Chondrocyte (in vitro differentiated cells): Measurements from ENCODE around the gene AKAP10. TPM values are rescaled to one million over a fixed set of nuclear protein-coding genes. Genes with fewer than 3 reads are reported as not detected.

ENCODE experiments used
- DNase-seq: peaks from one replicate; pipeline ENCODE4 v3.0.0; 2021; ENCODE audit warnings: mixed read lengths, low spot score
- H3K27ac Mint-ChIP-seq: one replicate; pipeline ENCODE4 v1.8.0; 2021; ENCODE audit warnings: mild to moderate bottlenecking, moderate library complexity, mixed read lengths; ENCODE audit not compliant: unreplicated experiment
- H3K27me3 Mint-ChIP-seq: 2 replicates; pipeline ENCODE4 v1.8.0; 2021; ENCODE audit warnings: low read depth, mixed read lengths
- H3K36me3 Mint-ChIP-seq: 2 replicates; pipeline ENCODE4 v1.8.0; 2021; ENCODE audit warnings: low read depth, mixed read lengths
- H3K4me1 Mint-ChIP-seq: 2 replicates; pipeline ENCODE4 v1.8.0; 2021; ENCODE audit warnings: low read depth, mild to moderate bottlenecking, mixed read lengths
- H3K4me3 Mint-ChIP-seq: one replicate; pipeline ENCODE4 v1.8.0; 2021; ENCODE audit warnings: mild to moderate bottlenecking, moderate library complexity, mixed read lengths; ENCODE audit not compliant: unreplicated experiment
- H3K9me3 Mint-ChIP-seq: 2 replicates; pipeline ENCODE4 v1.8.0; 2021; ENCODE audit warnings: low read depth, mixed read lengths
- CTCF ChIP-seq: fragments of 200-600 bp; sonication (generic); IDR thresholded peaks from 2 replicates; pipeline ENCODE4 v1.5.0; 2021; ENCODE audit warnings: antibody characterized with exemption, mild to moderate bottlenecking, moderate library complexity
- total RNA-seq: library from RNA; stranded (reverse); gene quantifications from 3 replicates; pipeline ENCODE4 v1.2.1, GENCODE V29; 2021

AKAP10 gene
- total RNA-seq, 1 donor from 2014 or later = 25.7 TPM

GRCh38 chr17:20010936-20011335 is 33.3 kb upstream of the AKAP10 start:
- Mint-ChIP-seq H3K36me3 (no peaks in the 10 kb centered on the region), H3K4me1 (peaks cover 8% of the 10 kb centered on the region), H3K27ac (no peak overlapping the region), H3K9me3 (no peaks in the 10 kb centered on the region), H3K4me3 (no peak overlapping the region), H3K27me3 (peaks cover 39% of the 10 kb centered on the region)
- TF ChIP-seq CTCF = no peak
- no peak for DNase-seq

- no peak for DNase-seq
- Mint-ChIP-seq H3K27me3 (peaks cover 43% of the 10 kb centered on the region), H3K36me3 (no peaks in the 10 kb centered on the region), H3K4me1 (peaks cover 8% of the 10 kb centered on the region), H3K9me3 (no peaks in the 10 kb centered on the region), H3K27ac (no peak overlapping the region), H3K4me3 (peak overlapping the region; percentile 76)
- TF ChIP-seq CTCF = peak; percentile 73
These were observed 32.7 kb upstream of the AKAP10 start for GRCh38 chr17:20010099-20010863.

GRCh38 chr17:20009302-20010098 is 31.9 kb upstream of the AKAP10 start, which contains the start of gene SPECC1:
SPECC1 (plus strand) TSS chr17:20009359; CDS start chr17:20096652, 87,293 bp downstream.
- DNase-seq = no peak
- H3K27ac Mint-ChIP-seq = no peak within 1 kb of the TSS
- no peaks in the 10 kb centered on the region for H3K9me3 Mint-ChIP-seq
- no peaks in the 10 kb centered on the region for H3K36me3 Mint-ChIP-seq
- peaks cover 8% of the 10 kb centered on the region for H3K4me1 Mint-ChIP-seq
- H3K27me3 Mint-ChIP-seq = peaks cover 43% of the 10 kb centered on the region
- TF ChIP-seq CTCF = peak; percentile 93
- H3K4me3 Mint-ChIP-seq = peak within 1 kb of the TSS; percentile 85

- no peak overlapping the region for H3K27ac Mint-ChIP-seq
- no peaks in the 10 kb centered on the region for H3K9me3 Mint-ChIP-seq
- peaks cover 40% of the 10 kb centered on the region for H3K27me3 Mint-ChIP-seq
- no peak for TF ChIP-seq CTCF
- H3K4me1 Mint-ChIP-seq = peaks cover 8% of the 10 kb centered on the region
- DNase-seq = no peak
- peak overlapping the region; percentile 85 for H3K4me3 Mint-ChIP-seq
- H3K36me3 Mint-ChIP-seq = no peaks in the 10 kb centered on the region
These were observed 31.3 kb upstream of the AKAP10 start for GRCh38 chr17:20009052-20009301.

- H3K27me3 Mint-ChIP-seq = peaks cover 37% of the 10 kb centered on the region
- H3K27ac Mint-ChIP-seq = no peak overlapping the region
- H3K36me3 Mint-ChIP-seq = no peaks in the 10 kb centered on the region
- DNase-seq = no peak
- TF ChIP-seq CTCF = no peak
- H3K4me3 Mint-ChIP-seq = peak overlapping the region; percentile 85
- H3K4me1 Mint-ChIP-seq = peaks cover 8% of the 10 kb centered on the region
- H3K9me3 Mint-ChIP-seq = no peaks in the 10 kb centered on the region
These were observed 30.8 kb upstream of the AKAP10 start for GRCh38 chr17:20008242-20009051.
